LNCAP (cell line): ENCODE measurements around the gene PAX8.

ENCODE experiments used
- CTCF ChIP-seq: fragments of 450-650 bp; IDR thresholded peaks from 2 replicates; pipeline ENCODE4 v1.5.1; 2017; ENCODE audit warnings: mild to moderate bottlenecking

Gene PAX8

GRCh38 chr2:113196839-113197238 lies 81.9 kb downstream of the PAX8 start:
- no peak for TF ChIP-seq CTCF

- no peak for TF ChIP-seq CTCF
These were observed 82.7 kb downstream of the PAX8 start for GRCh38 chr2:113195923-113196501.

GRCh38 chr2:113192459-113193100 lies 86.1 kb downstream of the PAX8 start:
- no peak for TF ChIP-seq CTCF

GRCh38 chr2:113190871-113191270 lies 87.8 kb downstream of the PAX8 start:
- no peak for TF ChIP-seq CTCF

GRCh38 chr2:113187771-113188170 lies 91.0 kb downstream of the PAX8 start:
- TF ChIP-seq CTCF = no peak

GRCh38 chr2:113186433-113186796 lies 92.3 kb downstream of the PAX8 start:
- TF ChIP-seq CTCF = no peak

GRCh38 chr2:113185664-113186432 lies 92.9 kb downstream of the PAX8 start:
- no peak for TF ChIP-seq CTCF
